ENCODE results near the gene PPP1R15A.

- TF ChIP-seq REST (IDR thresholded peaks at IDR 0.05; ENCODE audit: borderline replicate concordance), result no peak
- no peak for TF ChIP-seq CTCF (IDR thresholded peaks at IDR 0.05; ENCODE audit: poor library complexity, severe bottlenecking)
- no peak for TF ChIP-seq POLR2AphosphoS5 (IDR thresholded peaks at IDR 0.05)
- TF ChIP-seq EP300 (conservative IDR thresholded peaks at IDR 0.05; ENCODE audit: poor library complexity, severe bottlenecking), result no peak
- TF ChIP-seq TAF1 (IDR thresholded peaks at IDR 0.05; ENCODE audit: low read depth), result no peak
Measured at GRCh38 chr19:48918801-48919247, 46.6 kb downstream of the PPP1R15A start.

Data from neural cell (in vitro differentiated cells).